Calu3 (cell line): ENCODE measurements around the gene ZNF699. TPM values are rescaled to one million over a fixed set of nuclear protein-coding genes. Genes with fewer than 3 reads are reported as not detected.

Experiments
- BruUV-seq: library from RNA; stranded (reverse); fragments of 400-500 nt; replicated peaks from 2 replicates; lab custom pipeline; 2021; lab: Mats Ljungman, UMichigan
- CTCF ChIA-PET: fragments of 300-600 bp; sonication (Branson Sonifier 250); formaldehyde crosslinking; loops from one replicate; lab custom pipeline; 2022; ENCODE audit warnings: antibody characterized with exemption; lab: Charles Lee
- DNase-seq: peaks from one replicate; pipeline ENCODE4 v3.0.0; 2022
- H3K27ac Mint-ChIP-seq: one replicate; pipeline ENCODE4 v1.8.0; 2022; ENCODE audit warnings: mixed read lengths; ENCODE audit not compliant: unreplicated experiment
- H3K27me3 Mint-ChIP-seq: one replicate; pipeline ENCODE4 v1.8.0; 2022; ENCODE audit warnings: mixed read lengths; ENCODE audit not compliant: unreplicated experiment
- H3K36me3 Mint-ChIP-seq: one replicate; pipeline ENCODE4 v1.8.0; 2022; ENCODE audit warnings: mild to moderate bottlenecking, moderate library complexity, mixed read lengths; ENCODE audit not compliant: insufficient read depth, unreplicated experiment
- H3K4me1 Mint-ChIP-seq: one replicate; pipeline ENCODE4 v1.8.0; 2022; ENCODE audit warnings: mild to moderate bottlenecking, low read depth, mixed read lengths; ENCODE audit not compliant: unreplicated experiment
- H3K4me3 Mint-ChIP-seq: one replicate; pipeline ENCODE4 v1.8.0; 2022; ENCODE audit warnings: mild to moderate bottlenecking, low read depth, moderate library complexity, mixed read lengths; ENCODE audit not compliant: unreplicated experiment
- H3K9me3 Mint-ChIP-seq: one replicate; pipeline ENCODE4 v1.8.0; 2022; ENCODE audit warnings: low read depth, mixed read lengths; ENCODE audit not compliant: unreplicated experiment
- intact Hi-C: fragments of 100-400 bp; cut with micrococcal nuclease; formaldehyde crosslinking; loops from one replicate; pipeline ENCODE4 v1.10.0; 2022; ENCODE audit not compliant: unreplicated experiment
- total RNA-seq: library from RNA; stranded (reverse); gene quantifications from 2 replicates; pipeline ENCODE4 v1.2.3, GENCODE V29; 2022
- TF ChIP-seq, protein P1 (sequence below): fragments of 200-600 bp; IDR thresholded peaks from one replicate; pipeline ENCODE4 v1.8.0; 2022; ENCODE audit warnings: antibody characterized with exemption; ENCODE audit not compliant: unreplicated experiment

Gene ZNF699
- total RNA-seq, 1 experiment from 2014 or later = 2.9 TPM

DNA sequence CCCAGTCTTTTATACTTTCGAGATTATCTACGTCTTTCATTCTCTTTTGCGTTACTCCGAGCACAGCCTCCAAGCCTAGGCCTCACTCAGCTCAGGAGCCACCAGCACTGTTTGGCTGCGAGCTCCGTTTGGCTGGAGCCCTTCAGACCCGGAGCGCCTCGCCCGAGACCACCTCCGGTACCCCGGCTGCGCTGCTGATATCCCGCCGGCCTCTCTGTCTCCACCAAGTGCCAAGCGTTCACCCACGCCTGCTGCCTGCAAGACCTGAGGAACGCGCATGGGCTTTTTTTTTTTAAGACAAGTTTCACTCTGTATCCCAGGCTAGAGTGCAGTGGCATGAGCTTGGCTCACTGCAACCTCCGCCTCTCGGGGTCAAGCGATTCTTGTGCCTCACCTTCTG, 39.0 kb upstream of the ZNF699 start:
- peaks cover 3% of the 10 kb centered on the region for H3K9me3 Mint-ChIP-seq
- H3K36me3 Mint-ChIP-seq = no peaks in the 10 kb centered on the region
- H3K27me3 Mint-ChIP-seq = no peaks in the 10 kb centered on the region
- BruUV-seq = no TSS peak
- no peaks in the 10 kb centered on the region for H3K4me1 Mint-ChIP-seq
- H3K4me3 Mint-ChIP-seq = no peak overlapping the region
- CTCF ChIA-PET = no interaction called here
- DNase-seq = no peak
- TF ChIP-seq, protein P1, sequence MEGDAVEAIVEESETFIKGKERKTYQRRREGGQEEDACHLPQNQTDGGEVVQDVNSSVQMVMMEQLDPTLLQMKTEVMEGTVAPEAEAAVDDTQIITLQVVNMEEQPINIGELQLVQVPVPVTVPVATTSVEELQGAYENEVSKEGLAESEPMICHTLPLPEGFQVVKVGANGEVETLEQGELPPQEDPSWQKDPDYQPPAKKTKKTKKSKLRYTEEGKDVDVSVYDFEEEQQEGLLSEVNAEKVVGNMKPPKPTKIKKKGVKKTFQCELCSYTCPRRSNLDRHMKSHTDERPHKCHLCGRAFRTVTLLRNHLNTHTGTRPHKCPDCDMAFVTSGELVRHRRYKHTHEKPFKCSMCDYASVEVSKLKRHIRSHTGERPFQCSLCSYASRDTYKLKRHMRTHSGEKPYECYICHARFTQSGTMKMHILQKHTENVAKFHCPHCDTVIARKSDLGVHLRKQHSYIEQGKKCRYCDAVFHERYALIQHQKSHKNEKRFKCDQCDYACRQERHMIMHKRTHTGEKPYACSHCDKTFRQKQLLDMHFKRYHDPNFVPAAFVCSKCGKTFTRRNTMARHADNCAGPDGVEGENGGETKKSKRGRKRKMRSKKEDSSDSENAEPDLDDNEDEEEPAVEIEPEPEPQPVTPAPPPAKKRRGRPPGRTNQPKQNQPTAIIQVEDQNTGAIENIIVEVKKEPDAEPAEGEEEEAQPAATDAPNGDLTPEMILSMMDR = no peak
- H3K27ac Mint-ChIP-seq = no peak overlapping the region
- intact Hi-C loops = no loop called here

DNA sequence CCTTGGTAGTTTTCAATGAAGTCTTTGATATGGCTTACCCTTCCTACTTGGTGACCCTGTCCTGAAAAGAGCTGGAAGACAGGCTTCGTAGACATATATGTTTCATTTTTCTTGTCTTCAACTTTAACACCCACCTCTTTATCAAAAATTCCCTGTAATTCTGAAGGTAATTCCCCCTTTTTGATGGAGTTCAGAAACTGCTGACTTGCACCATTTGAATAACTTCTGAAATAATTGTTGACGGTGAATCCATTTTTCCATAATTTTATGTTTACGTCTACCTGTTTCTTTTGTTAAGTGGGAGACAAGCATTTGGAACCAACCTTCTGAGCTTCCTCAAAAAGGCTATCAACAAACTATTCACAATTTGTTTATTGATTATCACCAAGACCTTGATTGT, 38.6 kb upstream of the ZNF699 start:
- Mint-ChIP-seq H3K27me3 (no peaks in the 10 kb centered on the region), H3K36me3 (no peaks in the 10 kb centered on the region), H3K27ac (no peak overlapping the region), H3K9me3 (peaks cover 3% of the 10 kb centered on the region), H3K4me3 (no peak overlapping the region), H3K4me1 (no peaks in the 10 kb centered on the region)
- CTCF ChIA-PET = no interaction called here
- BruUV-seq = no TSS peak
- TF ChIP-seq, protein P1 = no peak
- no peak for DNase-seq
- intact Hi-C loops = no loop called here

DNA sequence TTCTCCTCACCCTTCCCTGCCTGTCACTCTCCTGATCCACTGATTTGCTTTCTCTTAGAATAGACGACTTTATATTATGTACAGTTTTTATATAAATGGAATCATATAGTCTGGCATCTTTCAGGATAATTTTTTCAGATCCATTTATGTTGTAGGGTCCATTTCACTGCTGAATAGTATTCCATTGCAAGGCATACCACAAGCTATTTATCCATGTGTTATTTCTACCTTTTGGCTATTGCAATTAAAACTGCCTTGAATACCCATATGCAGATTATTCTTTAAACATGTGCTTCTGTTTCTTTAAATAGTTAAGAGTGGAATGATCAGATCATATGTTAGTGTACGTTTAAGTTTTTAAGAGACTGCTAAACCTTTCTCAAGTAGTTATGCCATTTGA, 35.4 kb upstream of the ZNF699 start:
- Mint-ChIP-seq H3K27ac (no peak overlapping the region), H3K9me3 (peaks cover 3% of the 10 kb centered on the region), H3K4me1 (no peaks in the 10 kb centered on the region), H3K27me3 (no peaks in the 10 kb centered on the region), H3K36me3 (no peaks in the 10 kb centered on the region), H3K4me3 (no peak overlapping the region)
- TF ChIP-seq, protein P1 = no peak
- intact Hi-C loops = no loop called here
- no TSS peak for BruUV-seq
- no peak for DNase-seq
- CTCF ChIA-PET = no interaction called here

DNA sequence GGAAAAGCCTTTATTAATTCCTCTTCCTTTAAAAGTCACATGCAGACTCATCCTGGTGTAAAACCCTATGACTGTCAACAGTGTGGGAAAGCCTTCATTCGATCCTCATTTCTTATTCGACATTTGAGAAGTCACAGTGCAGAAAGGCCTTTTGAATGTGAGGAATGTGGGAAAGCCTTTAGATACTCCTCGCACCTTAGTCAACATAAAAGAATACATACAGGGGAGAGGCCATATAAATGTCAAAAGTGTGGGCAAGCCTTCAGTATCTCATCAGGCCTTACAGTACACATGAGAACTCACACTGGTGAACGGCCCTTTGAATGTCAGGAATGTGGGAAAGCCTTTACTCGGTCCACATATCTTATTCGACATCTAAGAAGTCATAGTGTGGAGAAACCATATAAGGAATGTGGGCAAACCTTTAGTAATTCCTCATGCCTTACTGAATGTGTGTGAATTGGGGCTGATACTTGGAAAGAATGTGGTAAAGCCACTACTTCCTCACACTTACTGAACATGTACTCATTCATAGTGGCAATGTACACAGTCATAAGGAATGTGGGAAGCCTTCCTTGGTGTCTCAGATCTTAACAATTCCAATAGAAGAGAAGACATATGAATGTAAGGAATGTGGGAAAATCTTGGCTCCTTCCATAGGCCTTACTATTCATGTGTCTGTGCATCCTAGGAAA, 33.1 kb upstream of the ZNF699 start:
- no TSS peak for BruUV-seq
- H3K4me1 Mint-ChIP-seq = no peaks in the 10 kb centered on the region
- DNase-seq = no peak
- peaks cover 7% of the 10 kb centered on the region for H3K9me3 Mint-ChIP-seq
- TF ChIP-seq, protein P1 = no peak
- intact Hi-C loops = no loop called here
- H3K27me3 Mint-ChIP-seq = no peaks in the 10 kb centered on the region
- CTCF ChIA-PET = no interaction called here
- no peak overlapping the region for H3K27ac Mint-ChIP-seq
- H3K4me3 Mint-ChIP-seq = no peak overlapping the region
- H3K36me3 Mint-ChIP-seq = no peaks in the 10 kb centered on the region
